A172 (cell line): ENCODE data around the gene CCNE1. TPM values are rescaled to one million over a fixed set of nuclear protein-coding genes. Genes with fewer than 3 reads are reported as not detected.

Source experiments
- DNase-seq: peaks from one replicate; pipeline ENCODE4 v3.0.0-alpha.2; 2015; ENCODE audit warnings: low spot score
- total RNA-seq: library from RNA; depleted of rRNA; stranded (reverse); fragments of >200 nt; shearing (Covaris generic); gene quantifications from 2 replicates; pipeline ENCODE4 v1.2.3, GENCODE V29; 2014

The CCNE1 gene
- total RNA-seq, 1 experiment from 2014 or later, result 50.2 TPM

DNA sequence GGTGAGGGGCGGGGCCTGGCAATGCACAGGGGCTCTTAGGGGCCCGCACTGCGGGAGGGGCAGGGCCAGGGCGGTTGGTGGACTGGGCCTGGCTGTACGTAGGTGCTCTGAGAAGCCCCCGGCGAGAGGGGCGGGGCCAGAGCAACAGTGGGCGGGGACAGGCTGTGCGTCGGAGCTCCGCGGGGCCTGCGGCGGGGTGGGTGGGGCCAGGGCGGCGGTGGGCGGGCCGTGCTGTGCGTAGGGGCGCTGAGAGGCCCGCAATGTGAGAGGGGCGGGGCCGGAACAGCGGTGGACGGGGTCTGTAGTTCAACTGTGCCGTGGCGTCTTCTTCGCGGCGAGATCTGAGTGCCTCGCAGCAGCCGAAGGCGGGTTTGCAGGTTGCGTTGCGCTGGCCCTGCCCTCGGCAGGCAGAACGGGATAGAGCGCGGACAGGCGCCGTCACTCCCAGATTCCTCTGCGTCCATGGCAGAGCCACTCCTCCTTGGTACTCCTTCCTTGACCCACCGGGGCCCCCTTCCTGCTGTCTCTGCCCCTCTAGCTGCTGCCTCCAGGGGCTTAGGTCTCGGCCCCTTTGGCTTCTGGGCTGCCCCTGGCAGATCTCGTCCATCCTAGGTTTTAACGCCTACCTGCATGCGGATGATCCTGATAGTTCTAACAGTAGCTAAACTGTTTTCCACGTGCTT is 33.2 kb downstream of the CCNE1 start:
- peak; percentile 87 for DNase-seq

DNA sequence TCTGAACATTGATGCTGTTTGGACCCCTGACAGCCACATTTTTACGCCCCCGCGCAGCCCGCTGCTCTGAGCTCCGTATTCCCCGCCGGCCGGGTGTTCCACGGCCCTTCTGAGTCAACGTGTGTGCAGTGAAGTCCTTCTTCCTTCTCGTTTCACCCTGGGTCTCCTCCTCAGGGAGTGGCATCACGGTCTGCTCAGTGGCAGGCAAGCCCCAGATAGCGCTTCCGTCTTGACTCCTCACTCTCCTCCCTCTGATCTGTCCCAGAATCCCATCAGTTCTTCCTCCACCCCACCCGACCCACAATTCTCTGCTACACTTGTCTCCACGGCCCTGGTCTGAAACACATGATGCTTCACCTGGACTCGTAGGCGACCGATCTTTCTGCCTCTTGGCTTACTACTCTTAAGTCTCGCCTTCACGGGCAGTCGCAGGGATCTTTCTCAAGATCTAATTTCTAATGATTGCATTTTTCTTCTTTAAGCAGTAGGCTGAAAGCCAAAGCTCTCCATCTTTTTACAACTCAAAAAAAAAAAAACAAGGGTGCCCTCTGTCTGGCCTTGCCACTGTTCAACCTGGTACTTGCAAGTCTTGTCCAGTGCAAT is 33.9 kb downstream of the CCNE1 start:
- DNase-seq, result peak; percentile 56

DNA sequence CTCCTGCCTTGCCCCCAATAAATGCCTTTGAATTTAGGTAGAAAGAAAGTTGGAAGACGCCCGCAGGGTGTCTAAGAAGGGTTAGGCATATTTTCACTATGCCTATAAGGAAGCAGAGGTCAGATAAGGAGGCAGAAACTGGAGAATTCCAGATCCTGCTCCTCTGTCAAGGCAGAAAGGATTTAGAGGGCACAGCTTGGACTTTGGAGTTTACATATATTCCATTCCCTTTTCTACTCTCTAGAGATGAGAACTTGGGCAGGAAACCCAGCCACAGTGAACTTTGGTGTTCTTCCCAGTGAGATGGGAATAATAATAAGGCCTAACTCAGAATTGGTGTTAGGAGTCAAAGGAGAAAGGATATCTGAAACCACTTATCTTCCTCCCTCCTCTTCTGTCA is 37.4 kb downstream of the CCNE1 start:
- no peak for DNase-seq

DNA sequence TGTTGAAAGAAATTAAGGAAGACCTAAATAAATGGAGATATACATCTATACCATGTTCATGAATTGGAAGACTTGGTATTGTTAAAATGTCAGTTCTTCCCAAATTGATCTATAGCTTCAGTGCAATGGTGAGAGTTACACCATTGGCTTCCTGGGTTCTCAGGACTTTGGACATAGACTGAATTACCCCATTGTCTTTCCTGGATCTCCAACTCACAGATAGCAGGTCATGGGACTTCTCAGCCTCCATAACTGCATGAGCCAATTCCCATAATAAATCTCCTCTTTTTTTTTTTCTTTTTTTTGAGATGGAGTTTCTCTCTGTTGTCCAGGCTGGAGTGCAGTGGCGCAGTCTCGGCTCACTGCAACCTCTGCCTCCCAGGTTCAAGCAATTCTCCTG is 38.7 kb downstream of the CCNE1 start:
- no peak for DNase-seq

DNA sequence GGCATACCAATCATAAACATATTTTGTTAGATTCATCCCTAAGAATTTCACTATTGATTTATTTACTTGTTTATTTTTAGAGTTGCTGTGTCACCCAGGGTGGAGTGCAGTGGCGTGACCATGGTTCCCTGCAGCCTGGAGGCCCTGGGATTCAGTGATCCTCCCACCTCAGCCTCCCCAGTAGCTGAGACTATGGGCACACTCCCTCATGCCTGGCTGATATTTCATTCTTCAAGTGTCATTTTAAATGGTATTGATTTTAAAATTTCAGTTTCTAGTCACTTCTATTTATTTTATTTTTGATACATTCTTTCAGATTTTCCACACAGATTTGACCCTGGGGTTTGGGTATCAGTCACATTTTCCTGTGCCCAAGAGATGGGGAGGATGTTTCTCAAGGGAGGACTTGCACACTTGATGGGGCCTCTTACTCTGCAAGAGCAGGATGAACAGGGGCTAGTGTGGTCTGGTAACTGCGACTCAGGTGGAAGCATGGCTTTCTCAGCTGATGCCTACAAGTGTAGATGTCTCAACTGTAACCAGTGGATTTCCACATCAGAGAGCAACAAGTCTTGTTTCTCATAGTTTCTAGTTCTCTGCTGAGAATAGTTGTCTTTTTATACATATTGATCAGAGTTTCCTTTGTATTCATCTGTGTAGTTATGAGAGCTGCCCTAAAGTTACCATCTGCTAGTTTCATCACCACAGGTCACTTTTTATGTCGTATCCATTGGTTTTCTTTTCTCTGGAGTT is 40.2 kb downstream of the CCNE1 start:
- DNase-seq, result no peak

DNA sequence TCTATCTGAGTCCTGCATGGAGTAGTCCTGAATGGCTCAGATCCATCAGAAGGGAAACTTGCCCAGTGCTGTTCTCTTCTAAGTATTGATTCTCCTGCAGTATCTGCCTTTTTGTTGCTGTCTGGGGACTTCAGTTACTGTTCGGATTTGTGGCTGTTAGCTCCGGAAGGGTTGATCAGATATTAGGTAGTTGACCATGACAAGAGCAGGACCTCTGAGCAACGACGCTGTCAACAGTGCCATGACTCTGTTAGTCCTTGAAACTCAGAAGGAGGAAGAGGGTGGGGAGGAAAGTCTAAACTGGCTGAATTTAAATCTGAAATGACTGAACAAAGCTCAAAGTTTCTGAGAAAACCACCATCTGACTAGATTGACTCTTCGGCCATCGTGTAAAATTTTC is 42.2 kb downstream of the CCNE1 start:
- no peak for DNase-seq

DNA sequence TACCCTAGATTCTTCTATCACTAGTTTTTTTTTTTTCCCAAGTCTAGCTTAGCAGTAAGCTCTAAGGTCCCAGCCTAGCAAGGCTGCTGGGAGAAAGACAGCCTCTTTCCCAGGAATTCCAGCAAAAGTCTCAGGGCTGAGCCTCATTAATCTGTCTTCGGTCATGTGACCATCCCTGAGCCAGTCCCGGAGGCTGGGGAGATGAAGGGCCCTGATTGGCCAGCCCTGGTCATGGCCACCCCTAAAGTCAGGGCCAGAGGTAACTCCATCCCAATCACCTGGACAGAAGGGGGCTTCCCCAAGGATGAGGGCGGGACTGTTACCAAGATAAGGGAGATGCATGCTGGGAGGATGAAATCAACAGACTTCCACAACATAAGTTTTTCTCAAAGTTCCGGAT is 43.3 kb downstream of the CCNE1 start:
- no peak for DNase-seq

DNA sequence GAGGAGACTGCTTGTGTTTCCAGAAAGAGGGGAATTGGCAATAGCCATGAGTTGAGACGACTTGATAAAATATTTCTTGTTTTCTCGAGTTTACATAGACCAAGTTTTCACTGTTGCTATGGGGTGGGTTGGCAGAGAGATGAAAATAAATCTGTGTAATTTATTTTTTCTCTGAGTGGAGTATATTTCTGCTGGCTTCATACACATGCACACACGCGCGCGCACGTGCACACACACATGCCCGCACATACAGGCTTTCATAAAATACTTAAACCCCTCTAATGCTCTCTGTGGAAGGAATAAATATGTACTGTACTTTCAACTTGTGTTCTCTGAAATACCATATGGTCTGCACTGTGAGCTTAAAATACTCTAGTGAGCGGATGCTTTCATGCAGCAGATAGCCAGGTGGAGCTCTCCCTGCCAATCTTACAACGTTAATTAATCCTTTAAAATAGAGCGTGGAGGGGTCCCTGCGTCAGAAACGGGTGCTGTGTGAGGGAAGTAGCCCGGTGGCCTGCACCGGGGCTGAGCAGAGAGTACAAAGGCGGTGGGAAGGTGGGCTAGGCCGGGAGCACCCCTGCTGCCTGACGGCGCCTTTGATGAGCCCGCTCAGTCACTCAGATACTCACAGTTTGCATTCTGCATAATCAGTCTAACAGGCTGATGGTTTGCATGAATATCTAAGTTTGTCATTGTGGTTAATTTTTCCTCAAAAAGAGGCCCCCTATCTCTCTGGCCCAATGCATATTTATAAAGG is 44.1 kb downstream of the CCNE1 start:
- no peak for DNase-seq

DNA sequence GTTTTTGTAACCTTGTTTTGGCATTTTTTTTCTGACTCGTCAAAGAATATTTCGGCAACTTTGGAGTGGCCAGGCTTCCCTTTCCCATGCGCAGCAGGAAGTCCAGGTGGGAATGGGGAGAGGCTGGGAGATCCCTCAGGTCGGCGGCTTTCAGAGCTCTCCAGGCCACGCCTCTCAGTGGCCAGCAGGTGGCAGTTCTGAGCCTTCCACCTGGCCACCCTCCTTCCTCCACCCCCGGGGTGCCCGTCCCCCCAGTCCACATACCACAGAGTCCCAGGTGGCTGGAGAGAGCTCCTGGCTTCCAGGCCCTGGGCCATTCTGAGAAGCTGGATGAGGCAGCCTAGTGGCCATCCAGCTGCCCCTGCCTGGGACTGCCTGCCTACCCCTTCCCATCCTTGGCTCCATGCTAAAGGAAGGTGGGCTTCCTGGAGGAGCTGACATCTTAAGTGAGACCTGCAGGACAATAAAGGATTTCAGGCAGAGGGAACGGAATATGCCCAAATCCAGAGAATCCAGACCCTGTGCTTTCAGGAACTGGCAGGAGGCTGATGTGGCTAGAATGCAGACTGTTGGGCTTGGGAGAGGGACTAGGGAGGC is 46.3 kb downstream of the CCNE1 start:
- peak; percentile 36 for DNase-seq

DNA sequence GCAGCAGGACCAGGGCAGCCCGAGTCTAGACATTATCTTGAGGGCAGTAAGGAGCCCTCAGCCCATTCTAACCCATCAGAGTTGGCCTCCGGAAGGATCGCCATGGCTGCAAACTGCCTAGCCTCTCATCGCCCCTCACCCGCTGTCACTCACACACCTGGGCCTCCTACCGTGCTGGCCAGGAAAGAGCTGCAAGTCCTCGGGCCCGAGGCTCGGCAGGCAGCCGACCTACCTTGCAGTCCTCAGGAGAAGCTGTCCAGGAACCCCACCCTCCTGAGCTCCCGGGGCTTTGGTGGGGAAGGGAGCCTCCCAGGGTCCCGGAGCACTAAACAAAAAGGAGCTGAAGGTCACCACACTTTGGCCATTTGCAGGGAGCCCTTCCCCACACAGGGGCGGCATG is 46.8 kb downstream of the CCNE1 start:
- no peak for DNase-seq

DNA sequence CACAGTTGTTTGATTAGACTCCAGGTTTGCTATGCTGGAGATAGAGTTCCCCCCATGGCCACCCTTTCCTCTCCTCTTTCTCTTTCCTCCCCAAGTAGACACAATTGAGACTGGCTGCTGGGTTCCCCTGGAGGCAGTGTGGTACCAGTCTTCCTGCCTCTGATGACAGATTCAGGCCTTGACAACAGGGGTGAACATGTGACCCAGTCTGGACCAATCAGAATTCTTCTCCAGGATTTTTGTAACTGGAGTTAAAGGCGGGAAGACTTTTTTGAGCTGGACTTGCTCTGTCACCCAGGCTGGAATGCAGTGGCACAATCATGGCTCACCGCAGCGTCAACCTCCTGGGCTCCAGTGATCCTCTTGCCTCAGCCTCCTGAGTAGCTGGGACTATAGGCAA is 48.7 kb downstream of the CCNE1 start:
- DNase-seq, result peak; percentile 25

DNA sequence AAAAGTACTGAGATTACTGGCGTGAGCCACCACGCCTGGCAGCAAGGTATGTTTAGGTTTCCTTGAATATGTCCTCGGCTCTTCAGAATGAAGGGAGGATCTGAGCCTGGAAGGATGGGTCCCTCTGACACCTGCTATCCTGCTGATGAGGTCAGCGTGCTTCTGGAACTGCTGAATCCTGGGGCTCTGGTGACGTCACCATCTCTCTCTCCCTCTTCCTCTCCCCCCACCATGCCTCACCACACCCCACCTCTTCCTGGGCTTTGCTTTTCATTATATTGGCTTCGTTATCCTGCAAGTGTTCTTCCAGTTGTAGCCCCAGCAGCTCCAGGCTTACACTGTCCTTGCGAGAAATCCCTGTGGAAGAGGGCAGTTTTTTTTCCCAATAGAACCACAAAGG is 49.8 kb downstream of the CCNE1 start:
- no peak for DNase-seq

DNA sequence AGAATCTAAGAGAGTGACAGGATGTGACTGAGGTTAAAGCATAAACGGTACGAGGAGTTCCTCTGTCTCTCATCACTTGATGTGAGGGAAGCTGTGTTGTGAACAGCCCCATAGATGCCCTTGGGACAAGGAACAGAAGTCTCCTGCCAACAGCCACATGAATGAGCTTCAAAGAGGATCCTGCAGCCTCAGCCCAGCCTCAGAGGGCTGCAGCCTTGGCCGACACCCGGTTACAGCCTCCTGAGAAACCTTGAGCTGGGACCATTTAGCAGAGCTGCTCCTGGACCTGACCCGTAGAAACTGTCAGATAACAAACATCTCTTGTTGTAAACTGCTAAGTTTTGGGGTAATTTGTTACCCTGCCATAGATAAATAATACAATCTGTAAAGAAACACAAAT is 54.2 kb downstream of the CCNE1 start:
- DNase-seq, result no peak

DNA sequence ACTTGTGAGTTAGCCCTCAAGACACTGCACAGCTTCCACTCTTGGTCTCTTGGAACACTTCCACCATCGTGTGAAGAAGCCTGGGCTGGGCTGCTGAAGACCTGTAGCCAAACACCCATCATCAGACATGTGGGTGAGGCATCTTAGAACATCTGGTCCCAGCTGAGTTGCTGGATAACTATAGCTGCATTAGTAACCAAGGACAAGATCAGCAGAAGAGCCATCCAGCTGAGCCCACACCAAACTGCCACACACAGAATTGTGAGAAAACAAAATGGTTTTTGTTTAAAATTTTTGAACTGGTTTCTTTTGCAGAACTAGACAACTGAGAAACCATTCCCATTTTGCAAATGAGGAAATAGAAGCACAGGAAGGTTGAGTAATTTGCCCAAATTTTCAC is 56.2 kb downstream of the CCNE1 start:
- no peak for DNase-seq

DNA sequence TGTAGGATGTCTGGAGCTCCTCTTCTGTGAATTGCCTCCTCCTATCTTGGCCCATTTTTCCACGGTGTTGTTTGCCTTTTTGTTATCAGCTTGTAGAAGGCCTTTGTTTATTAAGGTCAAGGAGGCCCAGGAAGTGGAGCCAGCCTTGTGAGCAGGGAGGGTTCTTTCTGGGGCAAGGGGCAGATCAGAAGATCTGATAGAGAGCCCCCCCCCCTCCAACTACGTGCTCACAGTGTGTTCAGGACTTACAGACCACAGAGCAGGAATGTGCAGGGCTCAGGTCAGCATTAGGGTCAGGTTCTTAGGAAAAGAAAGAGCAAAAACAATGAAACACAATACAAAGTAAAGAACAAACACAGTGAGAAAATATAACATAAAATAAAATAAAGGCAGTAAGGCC is 59.4 kb downstream of the CCNE1 start:
- DNase-seq, result no peak

DNA sequence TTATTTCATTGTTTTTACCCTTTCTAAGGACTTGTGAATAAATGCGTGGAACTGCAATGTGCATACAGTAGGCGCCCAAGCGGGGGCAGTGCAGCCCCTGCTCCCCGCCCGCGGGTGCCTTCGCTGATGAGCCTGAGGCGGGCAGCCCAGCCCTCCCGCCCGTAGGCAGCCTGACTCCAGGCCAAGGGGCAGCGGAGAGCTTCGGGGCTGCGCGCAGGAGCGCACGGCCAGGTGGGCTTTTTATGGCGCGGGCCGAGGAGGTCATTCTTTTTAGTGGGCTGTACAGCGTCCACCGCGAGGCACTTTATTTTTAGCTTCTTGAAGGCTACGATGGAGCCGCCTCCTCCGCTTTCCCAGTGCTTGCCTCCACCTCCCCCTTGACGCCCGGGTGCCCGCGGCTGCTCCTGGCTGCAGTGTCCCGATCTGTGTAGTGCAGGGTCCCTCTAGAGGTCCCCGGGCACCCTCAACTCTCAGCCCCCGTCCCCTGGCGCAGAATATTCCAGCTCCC is 60.5 kb downstream of the CCNE1 start:
- no peak for DNase-seq

DNA sequence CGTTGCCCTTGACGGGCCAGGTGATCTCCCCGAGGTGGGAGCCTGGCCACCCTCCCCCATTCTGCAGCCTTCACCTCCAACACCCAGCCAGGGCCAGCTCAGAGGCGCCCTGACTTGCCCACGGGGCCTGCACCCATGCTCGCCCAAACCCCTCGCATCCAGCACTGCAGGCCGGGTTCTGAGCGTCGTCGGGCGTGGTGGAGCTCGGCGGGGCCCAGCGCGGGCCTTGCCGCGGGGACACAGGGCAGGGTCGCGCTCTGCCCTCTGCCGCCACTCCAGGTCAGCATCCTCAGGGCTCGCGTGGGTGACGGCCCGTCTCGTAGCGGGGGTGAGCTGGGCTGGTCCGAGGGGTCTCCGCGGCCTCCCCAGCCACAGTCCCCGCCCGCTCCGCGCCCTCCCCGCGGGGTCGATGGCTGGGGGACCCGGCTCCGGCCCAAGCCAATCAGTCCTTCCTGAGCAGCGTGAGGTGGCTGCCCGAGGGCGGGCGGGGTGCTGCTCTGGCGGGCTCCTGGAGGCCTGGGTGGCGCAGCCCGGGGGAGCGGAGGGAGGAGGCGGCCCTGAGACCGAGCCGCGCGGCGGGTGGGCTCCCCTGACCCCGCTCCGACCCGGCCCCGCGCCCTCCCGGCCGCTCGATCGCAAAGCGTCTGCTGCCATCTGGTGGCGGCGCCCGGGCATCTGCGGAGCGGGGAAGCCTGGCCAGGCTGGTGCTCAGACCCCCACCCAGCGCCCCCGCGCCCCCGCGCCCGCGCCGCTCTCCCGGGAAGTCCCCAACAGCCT is 61.4 kb downstream of the CCNE1 start:
- DNase-seq, result no peak
